22Rv1 (cell line): ENCODE measurements around the gene CAMTA1.

Experiments used
- H3K27ac ChIP-seq: fragments of 450-650 bp; 2 replicates; pipeline ENCODE4 v1.5.1; 2017
- ZFX ChIP-seq: fragments of 450-650 bp; IDR thresholded peaks from 2 replicates; pipeline ENCODE4 v1.6.1; 2017; ENCODE audit warnings: antibody characterized with exemption, borderline replicate concordance
- TF ChIP-seq, protein P1 (sequence below): fragments of 450-650 bp; IDR thresholded peaks from 2 replicates; pipeline ENCODE4 v1.5.1; 2017; ENCODE audit warnings: mild to moderate bottlenecking

The CAMTA1 gene

DNA sequence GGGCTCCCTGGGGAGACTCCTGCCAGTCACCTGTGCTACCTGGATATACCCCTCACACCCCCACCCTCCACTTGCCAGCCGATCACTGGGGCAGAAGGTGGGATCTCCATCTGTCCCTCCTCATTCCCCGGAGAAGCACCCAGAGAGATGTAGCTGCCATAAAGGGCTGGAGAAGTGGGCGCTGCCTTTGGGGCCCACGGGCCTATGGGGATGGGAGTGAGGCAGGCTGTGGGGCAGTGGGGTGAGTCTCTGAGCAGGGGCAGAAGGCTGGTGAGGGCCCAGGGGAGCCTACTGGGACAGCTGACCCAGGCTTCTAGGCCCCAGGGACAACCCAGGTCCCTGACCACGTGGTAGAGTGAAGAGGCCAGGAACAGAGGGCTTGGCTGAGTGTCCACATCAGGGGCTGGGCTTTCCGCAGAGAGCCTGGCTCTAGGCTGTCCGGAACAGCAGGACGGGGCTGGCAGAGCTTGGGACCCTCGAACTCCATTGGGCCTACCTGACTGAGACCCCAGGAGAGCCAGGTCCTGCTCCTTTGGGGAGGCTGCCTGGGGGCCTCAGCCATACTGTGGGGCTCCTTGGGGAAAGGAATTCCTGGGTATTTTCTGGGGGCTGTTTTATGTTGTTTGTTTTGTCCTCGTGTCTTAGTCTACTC lies 780.0 kb downstream of the CAMTA1 start:
- no peak for TF ChIP-seq ZFX
- TF ChIP-seq, protein P1, sequence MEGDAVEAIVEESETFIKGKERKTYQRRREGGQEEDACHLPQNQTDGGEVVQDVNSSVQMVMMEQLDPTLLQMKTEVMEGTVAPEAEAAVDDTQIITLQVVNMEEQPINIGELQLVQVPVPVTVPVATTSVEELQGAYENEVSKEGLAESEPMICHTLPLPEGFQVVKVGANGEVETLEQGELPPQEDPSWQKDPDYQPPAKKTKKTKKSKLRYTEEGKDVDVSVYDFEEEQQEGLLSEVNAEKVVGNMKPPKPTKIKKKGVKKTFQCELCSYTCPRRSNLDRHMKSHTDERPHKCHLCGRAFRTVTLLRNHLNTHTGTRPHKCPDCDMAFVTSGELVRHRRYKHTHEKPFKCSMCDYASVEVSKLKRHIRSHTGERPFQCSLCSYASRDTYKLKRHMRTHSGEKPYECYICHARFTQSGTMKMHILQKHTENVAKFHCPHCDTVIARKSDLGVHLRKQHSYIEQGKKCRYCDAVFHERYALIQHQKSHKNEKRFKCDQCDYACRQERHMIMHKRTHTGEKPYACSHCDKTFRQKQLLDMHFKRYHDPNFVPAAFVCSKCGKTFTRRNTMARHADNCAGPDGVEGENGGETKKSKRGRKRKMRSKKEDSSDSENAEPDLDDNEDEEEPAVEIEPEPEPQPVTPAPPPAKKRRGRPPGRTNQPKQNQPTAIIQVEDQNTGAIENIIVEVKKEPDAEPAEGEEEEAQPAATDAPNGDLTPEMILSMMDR = no peak
- H3K27ac ChIP-seq = no peak overlapping the region

DNA sequence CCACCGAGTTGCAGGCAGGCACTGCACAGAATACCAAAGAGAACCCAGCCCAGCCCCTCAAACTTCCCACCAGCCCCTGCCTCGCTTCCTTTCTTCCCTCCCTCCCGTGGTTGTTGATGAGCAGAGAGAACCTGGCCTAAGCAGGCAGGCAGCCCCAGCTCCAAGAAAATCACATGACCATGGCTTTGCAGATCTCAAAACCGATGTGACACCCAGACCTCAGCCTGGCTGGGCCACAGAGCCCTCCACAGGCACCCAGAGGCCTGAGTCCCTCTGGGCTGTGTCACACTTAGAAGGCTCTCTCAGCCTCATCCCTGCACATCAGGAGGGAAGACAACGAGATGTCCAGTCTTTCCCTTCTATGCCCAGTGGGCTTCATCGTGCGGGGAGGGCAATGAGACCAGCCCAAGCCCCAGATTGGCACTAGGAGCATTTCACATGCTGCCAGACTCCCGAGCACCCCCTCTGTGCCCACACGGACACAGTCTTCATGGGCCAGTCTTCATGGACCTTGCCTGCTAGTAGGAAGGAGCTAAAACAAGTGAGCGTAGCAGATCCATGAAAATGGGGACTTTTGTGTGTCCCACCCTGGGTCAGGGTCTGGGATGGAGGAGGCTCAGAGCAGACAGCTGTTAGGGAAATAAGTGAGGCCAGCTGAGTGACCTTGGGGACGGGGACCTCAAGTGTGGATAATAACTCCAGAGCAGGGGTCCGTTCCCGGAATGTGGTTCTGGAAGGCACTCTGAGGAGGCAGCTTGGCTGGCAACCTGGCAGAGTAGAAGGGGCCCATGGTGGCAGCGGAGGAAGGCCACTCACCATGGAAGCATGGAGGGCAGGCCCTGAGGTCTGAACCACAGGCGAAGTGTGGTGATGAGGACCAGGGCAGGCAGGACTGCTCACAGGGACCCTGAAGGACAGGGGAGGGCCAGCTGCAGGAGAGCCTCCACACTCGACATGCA lies 781.4 kb downstream of the CAMTA1 start:
- no peak overlapping the region for H3K27ac ChIP-seq
- no peak for TF ChIP-seq ZFX
- TF ChIP-seq, protein P1 = no peak

DNA sequence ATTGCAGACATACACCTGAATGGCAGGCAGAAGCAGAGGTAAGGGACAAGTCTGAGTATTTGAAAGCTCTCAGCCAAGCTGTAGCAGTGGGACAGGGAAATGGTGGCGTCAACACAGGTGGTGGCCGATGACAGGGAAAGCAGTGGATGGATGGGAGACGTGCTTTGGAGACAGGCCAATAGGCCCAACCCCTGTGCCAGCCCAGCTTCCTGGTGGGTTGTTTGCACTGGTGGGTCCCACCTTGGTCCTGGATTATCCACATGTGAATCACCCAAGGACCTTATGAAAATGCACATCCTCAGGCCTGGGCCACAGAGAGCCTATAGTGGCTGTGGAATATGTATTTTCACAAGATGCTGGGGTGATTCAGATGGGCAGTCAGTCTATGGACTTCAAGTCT lies 782.1 kb downstream of the CAMTA1 start:
- H3K27ac ChIP-seq = no peak overlapping the region
- TF ChIP-seq ZFX = no peak
- TF ChIP-seq, protein P1 = no peak

DNA sequence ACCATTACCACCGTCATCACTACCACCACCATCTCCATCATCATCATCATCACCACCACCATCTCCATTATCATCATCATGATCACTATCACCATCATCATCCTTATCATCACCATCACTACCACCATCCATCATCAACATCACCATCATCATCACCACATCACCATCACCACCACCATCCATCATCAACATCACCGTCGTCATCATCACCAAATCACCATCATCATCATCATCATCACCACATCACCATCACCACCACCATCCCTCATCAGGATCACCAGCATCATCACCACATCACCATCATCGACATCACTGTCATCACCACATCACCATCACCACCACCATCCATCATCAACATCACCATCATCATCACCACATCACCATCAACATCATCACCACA lies 782.8 kb downstream of the CAMTA1 start:
- H3K27ac ChIP-seq = no peak overlapping the region
- TF ChIP-seq, protein P1 = no peak
- no peak for TF ChIP-seq ZFX

DNA sequence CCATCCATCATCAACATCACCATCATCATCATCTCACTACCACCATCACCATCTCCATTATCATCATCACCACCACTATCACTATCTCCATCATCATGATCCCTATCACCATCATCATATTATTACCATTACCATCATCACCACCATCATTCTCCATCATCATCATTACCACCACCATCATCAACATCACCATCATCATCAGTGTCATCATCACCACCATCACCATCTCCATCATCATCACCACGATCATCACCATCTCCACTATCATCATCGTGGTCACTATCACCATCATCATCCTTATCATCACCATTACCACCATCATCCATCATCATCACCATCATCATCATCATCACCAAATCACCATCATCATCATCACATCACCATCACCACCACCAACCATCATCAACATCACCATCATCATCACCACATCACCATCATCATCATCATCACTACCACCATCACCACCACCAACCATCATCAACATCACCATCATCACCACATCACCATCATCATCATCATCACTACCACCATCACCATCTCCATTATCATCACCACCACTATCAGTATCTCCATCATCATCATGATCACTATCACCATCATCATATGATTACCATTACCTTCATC lies 783.8 kb downstream of the CAMTA1 start:
- no peak overlapping the region for H3K27ac ChIP-seq
- TF ChIP-seq ZFX = no peak
- TF ChIP-seq, protein P1 = no peak

DNA sequence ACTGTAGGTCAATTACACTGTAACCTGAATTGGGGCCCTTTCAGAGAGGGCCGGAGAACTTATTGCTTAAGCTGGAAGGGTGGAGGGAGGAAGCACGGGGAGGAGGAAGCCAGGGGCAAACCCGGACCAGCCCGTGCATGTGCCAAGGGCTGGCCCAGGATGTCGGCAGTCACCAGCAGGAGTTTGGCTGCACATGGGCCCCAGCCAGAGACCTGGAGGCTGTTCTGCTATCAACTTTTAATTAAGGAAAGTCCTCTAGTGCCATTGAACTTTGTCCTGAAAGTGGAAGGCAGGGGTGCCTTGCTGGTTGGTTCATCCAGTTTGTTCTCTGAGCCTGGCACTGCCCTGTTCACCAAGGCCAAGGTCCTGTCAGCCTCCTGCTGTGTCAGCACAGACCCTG lies 785.1 kb downstream of the CAMTA1 start:
- no peak overlapping the region for H3K27ac ChIP-seq
- TF ChIP-seq ZFX = no peak
- TF ChIP-seq, protein P1 = no peak
